ENCODE data around the gene NTMT1. TPM values are rescaled to one million over a fixed set of nuclear protein-coding genes. Genes with fewer than 3 reads are reported as not detected.

Gene NTMT1
- total and polyA plus RNA-seq, 4 donors = 14.3 to 54.7 (median 33.2) TPM

- Histone ChIP-seq H3K36me3 (ENCODE audit: control insufficient read depth in 4 of 4, insufficient read depth in 4 of 4, low read length in 4 of 4) (no peaks in the 10 kb centered on the region), H3K9ac (ENCODE audit: insufficient read depth in 1 of 2, low read length in 2 of 2) (no peak overlapping the region), H3K27ac (ENCODE audit: low read depth in 1 of 2, low read length in 1 of 2) (no peak overlapping the region), H3K9me3 (ENCODE audit: control insufficient read depth in 4 of 4, insufficient read depth in 3 of 4, low read length in 3 of 4) (no peaks in the 10 kb centered on the region), H3K4me1 (ENCODE audit: control insufficient read depth in 5 of 5, insufficient read depth in 5 of 5, low read length in 5 of 5) (peaks cover 0 to 14% (median 0%) of the 10 kb centered on the region in 5 donors), H3K4me3 (no peak overlapping the region), H3K27me3 (ENCODE audit: control insufficient read depth in 3 of 3, insufficient read depth in 3 of 3, low read length in 2 of 3) (peaks cover 0 to 4% (median 0%) of the 10 kb centered on the region in 3 donors)
- no peak for ATAC-seq (ENCODE audit: insufficient read depth, low FRiP score)
- no peak for DNase-seq
- WGBS, 2 donors = 50 to 59% methylated on average over 20 of the region's 20 CpGs
- TF ChIP-seq CTCF (IDR thresholded peaks at IDR 0.05; ENCODE audit: control extremely low read depth, extremely low read depth) = no peak
These were observed 28.6 kb downstream of the NTMT1 start for GRCh38 chr9:129654554-129655040.

GRCh38 chr9:129655154-129655553 is 29.2 kb downstream of the NTMT1 start:
- Histone ChIP-seq H3K9ac (ENCODE audit: insufficient read depth in 1 of 2, low read length in 2 of 2) (no peak overlapping the region), H3K36me3 (ENCODE audit: control insufficient read depth in 4 of 4, insufficient read depth in 4 of 4, low read length in 4 of 4) (no peaks in the 10 kb centered on the region), H3K9me3 (ENCODE audit: control insufficient read depth in 4 of 4, insufficient read depth in 3 of 4, low read length in 3 of 4) (no peaks in the 10 kb centered on the region), H3K4me1 (ENCODE audit: control insufficient read depth in 5 of 5, insufficient read depth in 5 of 5, low read length in 5 of 5) (peaks cover 0 to 14% (median 0%) of the 10 kb centered on the region in 5 donors), H3K4me3 (no peak overlapping the region), H3K27me3 (ENCODE audit: control insufficient read depth in 3 of 3, insufficient read depth in 3 of 3, low read length in 2 of 3) (peaks cover 0 to 4% (median 0%) of the 10 kb centered on the region in 3 donors), H3K27ac (ENCODE audit: low read depth in 1 of 2, low read length in 1 of 2) (no peak overlapping the region)
- no peak for TF ChIP-seq CTCF (IDR thresholded peaks at IDR 0.05; ENCODE audit: control extremely low read depth, extremely low read depth)
- WGBS, 2 donors = 93 to 97% methylated on average over 7 of the region's 7 CpGs
- DNase-seq (no peak), ATAC-seq (ENCODE audit: insufficient read depth, low FRiP score) (no peak)

- Histone ChIP-seq H3K9ac (ENCODE audit: insufficient read depth in 1 of 2, low read length in 2 of 2) (no peak overlapping the region), H3K36me3 (ENCODE audit: control insufficient read depth in 4 of 4, insufficient read depth in 4 of 4, low read length in 4 of 4) (no peaks in the 10 kb centered on the region), H3K9me3 (ENCODE audit: control insufficient read depth in 4 of 4, insufficient read depth in 3 of 4, low read length in 3 of 4) (no peaks in the 10 kb centered on the region), H3K4me3 (no peak overlapping the region), H3K27me3 (ENCODE audit: control insufficient read depth in 3 of 3, insufficient read depth in 3 of 3, low read length in 2 of 3) (peaks cover 0 to 6% (median 0%) of the 10 kb centered on the region in 3 donors), H3K4me1 (ENCODE audit: control insufficient read depth in 5 of 5, insufficient read depth in 5 of 5, low read length in 5 of 5) (peaks cover 0 to 14% (median 0%) of the 10 kb centered on the region in 5 donors), H3K27ac (ENCODE audit: low read depth in 1 of 2, low read length in 1 of 2) (no peak overlapping the region)
- no peak for ATAC-seq (ENCODE audit: insufficient read depth, low FRiP score)
- TF ChIP-seq CTCF (IDR thresholded peaks at IDR 0.05; ENCODE audit: control extremely low read depth, extremely low read depth) = no peak
- no peak for DNase-seq
- WGBS, 2 donors = 67 to 81% methylated on average over 7 of the region's 7 CpGs
These were observed 29.7 kb downstream of the NTMT1 start for GRCh38 chr9:129655696-129656095.
